Nasal cavity respiratory epithelium epithelial cell of viscerocranial mucosa (primary cell): ENCODE results near the gene KRT2. TPM values are rescaled to one million over a fixed set of nuclear protein-coding genes. Genes with fewer than 3 reads are reported as not detected.

Experiments used
- total RNA-seq: library from RNA; depleted of rRNA; stranded (reverse); fragments of >200 nt; gene quantifications from 2 replicates; pipeline ENCODE4 v1.2.3, GENCODE V29; 2014

The KRT2 gene
- total RNA-seq = not detected in 2 replicates

DNA sequence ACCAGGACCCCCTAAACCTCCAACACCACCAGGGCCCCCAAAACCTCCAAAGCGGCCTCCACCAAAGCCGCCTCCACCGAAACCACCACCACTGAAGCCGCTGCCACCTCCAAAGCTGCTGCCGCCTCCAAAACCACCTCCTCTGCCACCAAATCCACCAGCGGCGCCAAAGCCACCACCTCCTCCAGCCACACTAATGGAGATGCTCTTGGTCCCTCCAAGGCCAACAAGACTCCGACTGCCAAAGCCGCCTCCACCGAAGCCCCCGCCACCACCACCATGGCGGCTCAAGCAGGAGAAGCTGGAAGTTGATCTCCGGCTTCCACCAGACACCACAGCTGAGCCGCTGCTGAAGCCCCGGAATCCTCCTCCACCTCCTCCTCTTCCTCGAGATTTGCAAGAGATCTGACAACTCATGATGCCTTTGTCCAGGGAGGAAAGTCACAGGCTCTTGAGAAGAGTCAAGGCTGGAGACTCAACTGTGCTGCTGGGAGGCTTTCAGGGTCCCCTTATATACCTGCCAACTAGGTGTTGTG lies at the start of gene KRT2:
Gene KRT2, minus strand, starts transcription at position 486 of the 536 bp plus-strand sequence. Its CDS starts 69 bp downstream, at position 417.

DNA sequence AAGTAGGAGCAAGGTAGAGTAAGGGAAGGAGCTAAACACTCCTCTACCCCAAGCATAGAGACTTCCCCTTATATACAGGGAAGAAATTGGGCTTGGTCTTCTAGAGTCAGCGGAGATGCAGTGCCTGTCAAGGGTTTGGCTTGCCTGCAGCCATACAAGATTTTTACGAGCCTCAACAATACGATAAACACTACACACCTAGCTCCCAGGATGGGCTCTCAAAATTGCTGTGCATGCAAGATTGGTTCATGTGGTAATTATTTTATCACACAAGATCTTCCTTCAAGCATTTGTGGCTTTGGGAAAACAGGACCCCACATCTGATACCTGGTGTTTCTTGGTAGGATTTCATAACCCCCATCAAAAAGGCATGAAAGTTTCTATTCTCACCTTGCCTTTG lies 28.4 kb upstream of the KRT2 start, which contains the start of gene KRT1:
Gene KRT1, minus strand, starts transcription at position 45 of the 400 bp plus-strand sequence. CDS start 59 bp downstream, outside the sequence.

DNA sequence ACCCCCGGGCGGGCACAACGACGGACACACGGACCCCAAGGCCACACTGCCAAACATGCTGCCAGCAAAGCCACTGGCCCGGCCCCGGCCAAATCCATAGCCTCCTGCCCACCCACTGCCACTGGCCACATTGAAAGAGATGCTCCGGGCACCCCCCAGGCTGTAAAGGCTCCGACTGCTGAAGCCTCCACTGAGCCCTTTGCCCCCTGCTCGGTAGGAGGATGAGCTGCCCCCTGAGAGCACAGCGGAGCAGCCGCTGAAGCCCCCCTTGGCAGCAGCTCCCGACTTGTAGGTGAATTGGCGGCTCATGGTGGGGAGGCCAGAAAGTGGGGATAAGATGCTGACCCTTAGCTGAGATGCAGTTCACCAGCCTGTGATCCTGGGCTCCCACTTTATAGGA lies 33.8 kb downstream of the KRT2 start, which contains the start of gene KRT73:
Gene KRT73, minus strand, starts transcription at position 344 of the 400 bp plus-strand sequence. Its CDS starts 35 bp downstream, at position 309.

DNA sequence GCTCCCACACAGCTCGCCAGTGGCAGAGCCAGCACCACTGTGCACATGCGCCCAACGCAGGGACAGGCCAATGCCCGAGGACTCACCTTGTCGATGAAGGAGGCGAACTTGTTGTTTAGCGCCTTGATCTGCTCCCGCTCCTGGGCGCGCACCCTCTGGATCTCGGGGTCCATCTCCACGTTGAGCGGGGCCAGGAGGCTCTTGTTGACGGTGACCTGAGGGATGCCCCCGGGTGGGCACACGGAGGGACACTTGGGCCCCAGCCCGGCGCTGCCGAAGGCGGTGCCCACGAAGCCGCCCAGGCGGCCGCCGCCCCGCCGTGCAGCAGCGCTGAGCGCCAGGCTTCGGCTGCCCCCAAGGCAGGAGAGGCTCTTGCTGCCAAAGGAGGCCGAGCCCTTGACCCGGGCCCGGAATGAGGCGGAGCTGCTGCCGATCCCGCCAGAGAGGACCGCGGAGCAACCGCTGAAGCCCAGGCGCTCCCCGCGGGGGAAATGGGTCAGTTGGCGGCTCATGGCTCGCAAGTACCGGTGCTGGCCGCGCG lies 51.0 kb downstream of the KRT2 start, which contains the start of gene KRT72:
Gene KRT72, minus strand, starts transcription at position 523 of the 541 bp plus-strand sequence. Its CDS starts 11 bp downstream, at position 512.

Other genes starting within 250 kb of the KRT2 start
- not detected in 2 replicates for gene KRT82, start 245.9 kb downstream of the KRT2 start, total RNA-seq
- 0.78 and 5.1 TPM in 2 replicates for gene KRT75, start 217.8 kb downstream of the KRT2 start, total RNA-seq
- 369 and 1,719 TPM in 2 replicates for gene KRT6B, start 200.1 kb downstream of the KRT2 start, total RNA-seq
- 171 and 249 TPM in 2 replicates for gene KRT6C, start 178.4 kb downstream of the KRT2 start, total RNA-seq
- 14,274 and 14,814 TPM in 2 replicates for gene KRT6A, start 159.0 kb downstream of the KRT2 start, total RNA-seq
- gene KRT5, start 131.8 kb downstream of the KRT2 start, total RNA-seq = 6,718 and 16,450 TPM in 2 replicates
- not detected in 2 replicates for gene KRT71, start 99.1 kb downstream of the KRT2 start, total RNA-seq
- gene KRT74, start 78.4 kb downstream of the KRT2 start, total RNA-seq = 0.36 TPM in 1 of 2 replicates, not detected in the other
- not detected in 2 replicates for gene KRT72, start 50.7 kb downstream of the KRT2 start, total RNA-seq
- gene KRT73, start 33.7 kb downstream of the KRT2 start, total RNA-seq = not detected in 2 replicates
- 0.34 TPM in 1 of 2 replicates, not detected in the other for gene KRT1, start 28.2 kb upstream of the KRT2 start, total RNA-seq
- gene KRT77, start 51.3 kb upstream of the KRT2 start, total RNA-seq = not detected in 2 replicates
- gene KRT76, start 125.1 kb upstream of the KRT2 start, total RNA-seq = not detected in 2 replicates
- under 0.01 TPM in 1 of 2 replicates, not detected in the other for gene KRT3, start 143.9 kb upstream of the KRT2 start, total RNA-seq
- 1.0 and 33.2 TPM in 2 replicates for gene KRT4, start 161.9 kb upstream of the KRT2 start, total RNA-seq
- gene KRT79, start 182.1 kb upstream of the KRT2 start, total RNA-seq = under 0.01 and 0.07 TPM in 2 replicates
- 0.36 and 6.2 TPM in 2 replicates for gene KRT78, start 196.8 kb upstream of the KRT2 start, total RNA-seq